GM10266 (cell line): ENCODE results near the gene ATF4.

ENCODE experiments used
- DNase-seq: peaks from one replicate; pipeline ENCODE4 v3.0.0; 2012; ENCODE audit errors: extremely low spot score
- CTCF ChIP-seq: IDR thresholded peaks from 2 replicates; pipeline ENCODE4 v1.5.1; 2012; ENCODE audit warnings: mild to moderate bottlenecking, low read depth; ENCODE audit not compliant: control insufficient read depth, insufficient read depth; ENCODE audit errors: missing control alignments

ATF4 gene, protein sequence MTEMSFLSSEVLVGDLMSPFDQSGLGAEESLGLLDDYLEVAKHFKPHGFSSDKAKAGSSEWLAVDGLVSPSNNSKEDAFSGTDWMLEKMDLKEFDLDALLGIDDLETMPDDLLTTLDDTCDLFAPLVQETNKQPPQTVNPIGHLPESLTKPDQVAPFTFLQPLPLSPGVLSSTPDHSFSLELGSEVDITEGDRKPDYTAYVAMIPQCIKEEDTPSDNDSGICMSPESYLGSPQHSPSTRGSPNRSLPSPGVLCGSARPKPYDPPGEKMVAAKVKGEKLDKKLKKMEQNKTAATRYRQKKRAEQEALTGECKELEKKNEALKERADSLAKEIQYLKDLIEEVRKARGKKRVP

DNA sequence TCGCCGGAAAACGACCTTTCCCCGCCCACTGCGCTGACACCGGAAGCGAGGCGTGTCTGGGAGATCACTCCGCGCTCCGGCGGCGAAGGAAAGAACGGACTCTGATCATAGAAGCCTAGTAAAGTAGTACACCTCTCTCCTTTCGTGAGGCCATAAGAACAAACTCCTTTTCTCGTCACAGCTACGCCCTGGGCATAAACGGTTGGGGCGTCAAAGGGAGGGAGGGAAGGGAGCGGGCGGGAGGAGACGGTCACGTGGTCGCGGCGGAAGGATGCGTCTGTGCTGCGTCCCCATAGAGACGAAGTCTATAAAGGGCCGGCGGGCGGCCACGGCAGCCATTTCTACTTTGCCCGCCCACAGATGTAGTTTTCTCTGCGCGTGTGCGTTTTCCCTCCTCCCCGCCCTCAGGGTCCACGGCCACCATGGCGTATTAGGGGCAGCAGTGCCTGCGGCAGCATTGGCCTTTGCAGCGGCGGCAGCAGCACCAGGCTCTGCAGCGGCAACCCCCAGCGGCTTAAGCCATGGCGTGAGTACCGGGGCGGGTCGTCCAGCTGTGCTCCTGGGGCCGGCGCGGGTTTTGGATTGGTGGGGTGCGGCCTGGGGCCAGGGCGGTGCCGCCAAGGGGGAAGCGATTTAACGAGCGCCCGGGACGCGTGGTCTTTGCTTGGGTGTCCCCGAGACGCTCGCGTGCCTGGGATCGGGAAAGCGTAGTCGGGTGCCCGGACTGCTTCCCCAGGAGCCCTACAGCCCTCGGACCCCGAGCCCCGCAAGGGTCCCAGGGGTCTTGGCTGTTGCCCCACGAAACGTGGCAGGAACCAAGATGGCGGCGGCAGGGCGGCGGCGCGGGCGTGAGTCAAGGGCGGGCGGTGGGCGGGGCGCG lies at the start of gene ATF4:
Gene ATF4 (plus strand): TSS at position 337 of the 880 bp plus-strand sequence. CDS start 884 bp downstream, outside the sequence.
- DNase-seq, result peak; percentile 87
- no peak for TF ChIP-seq CTCF

DNA sequence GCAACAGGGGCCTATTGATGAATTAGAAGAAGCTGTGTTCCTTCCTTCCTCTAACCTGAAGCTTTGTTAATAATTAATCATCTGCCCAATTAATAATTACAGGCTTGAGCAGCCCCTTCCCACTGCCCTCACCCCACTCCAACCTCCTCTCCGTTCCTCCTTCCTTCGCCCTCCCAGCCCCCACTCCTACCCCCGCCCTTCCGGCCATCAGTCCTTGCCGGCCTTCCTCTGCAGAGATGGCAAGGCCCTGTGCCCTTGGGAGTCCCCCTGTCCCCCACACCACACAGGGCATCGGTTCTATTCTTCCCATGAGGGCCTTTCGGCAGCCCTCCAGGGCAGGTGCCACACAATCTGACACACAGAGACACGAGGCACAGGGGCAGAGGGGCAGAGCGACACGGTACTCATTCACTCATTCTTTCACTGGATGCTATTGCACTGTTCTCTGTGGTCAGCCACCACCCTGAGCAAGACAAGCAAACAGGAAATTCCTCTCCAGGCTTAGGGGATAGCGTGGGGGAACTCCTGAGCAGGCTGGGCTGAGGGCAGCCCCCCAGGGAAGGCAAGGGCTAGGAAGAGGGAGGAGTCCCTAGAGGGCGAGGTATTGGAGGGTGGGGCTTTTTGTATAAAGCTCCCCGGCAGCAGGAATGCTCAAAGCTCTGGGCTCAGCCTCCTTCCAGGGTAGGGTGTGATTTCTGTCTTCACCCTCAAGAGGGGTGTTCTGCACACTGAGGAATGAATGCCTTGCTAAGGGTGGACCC lies 48.8 kb upstream of the ATF4 start:
- TF ChIP-seq CTCF, result no peak
- peak; percentile 69 for DNase-seq

DNA sequence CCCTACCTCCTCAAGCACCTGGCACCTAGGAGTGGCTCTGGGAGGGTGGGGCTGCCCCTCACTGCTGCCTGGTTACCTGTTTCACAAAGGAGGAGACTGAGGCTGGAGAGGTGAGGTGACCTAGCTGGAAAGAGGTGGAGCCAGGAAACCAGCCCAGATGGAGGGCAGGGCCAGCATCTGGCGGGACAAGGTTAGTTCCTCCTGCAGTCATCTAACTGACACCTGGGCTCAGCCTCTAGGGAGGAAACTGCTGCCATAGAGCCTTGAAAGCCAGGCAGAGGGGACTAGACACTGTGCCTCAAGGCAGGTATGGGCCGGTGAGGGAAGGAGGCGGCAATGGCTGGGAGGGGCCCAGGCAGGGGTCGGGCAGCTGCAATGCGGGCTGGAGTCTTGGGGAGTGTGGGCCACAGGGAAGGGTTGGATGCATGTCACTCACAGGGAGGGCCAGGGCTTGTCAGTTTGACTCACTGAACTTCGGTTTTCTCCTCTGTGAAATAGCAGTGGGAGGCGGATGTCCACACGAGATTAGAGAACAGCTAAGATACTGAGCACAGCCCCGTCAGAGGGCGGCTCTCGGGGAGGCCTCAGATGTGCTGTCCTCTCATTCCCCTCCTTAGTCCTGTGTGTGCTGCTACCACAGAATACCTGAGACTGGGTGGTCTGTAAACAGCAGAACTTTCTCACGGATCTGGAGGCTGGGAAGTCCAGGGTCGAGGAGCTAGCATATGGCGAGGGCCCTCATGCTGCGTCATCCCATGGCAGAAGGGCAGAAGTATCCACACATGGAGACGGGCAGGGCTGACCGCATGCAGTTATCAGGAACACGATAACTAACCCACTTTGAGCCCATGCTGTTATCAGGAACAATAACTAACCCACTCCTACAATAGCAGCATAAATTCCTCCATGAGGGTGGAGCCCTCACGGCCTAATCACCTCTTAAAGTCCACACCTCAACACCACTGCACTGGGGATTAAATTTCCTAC lies 47.5 kb upstream of the ATF4 start:
- no peak for DNase-seq
- no peak for TF ChIP-seq CTCF

GRCh38 chr22:39473851-39474250 lies 46.5 kb upstream of the ATF4 start:
- TF ChIP-seq CTCF, result no peak
- no peak for DNase-seq

DNA sequence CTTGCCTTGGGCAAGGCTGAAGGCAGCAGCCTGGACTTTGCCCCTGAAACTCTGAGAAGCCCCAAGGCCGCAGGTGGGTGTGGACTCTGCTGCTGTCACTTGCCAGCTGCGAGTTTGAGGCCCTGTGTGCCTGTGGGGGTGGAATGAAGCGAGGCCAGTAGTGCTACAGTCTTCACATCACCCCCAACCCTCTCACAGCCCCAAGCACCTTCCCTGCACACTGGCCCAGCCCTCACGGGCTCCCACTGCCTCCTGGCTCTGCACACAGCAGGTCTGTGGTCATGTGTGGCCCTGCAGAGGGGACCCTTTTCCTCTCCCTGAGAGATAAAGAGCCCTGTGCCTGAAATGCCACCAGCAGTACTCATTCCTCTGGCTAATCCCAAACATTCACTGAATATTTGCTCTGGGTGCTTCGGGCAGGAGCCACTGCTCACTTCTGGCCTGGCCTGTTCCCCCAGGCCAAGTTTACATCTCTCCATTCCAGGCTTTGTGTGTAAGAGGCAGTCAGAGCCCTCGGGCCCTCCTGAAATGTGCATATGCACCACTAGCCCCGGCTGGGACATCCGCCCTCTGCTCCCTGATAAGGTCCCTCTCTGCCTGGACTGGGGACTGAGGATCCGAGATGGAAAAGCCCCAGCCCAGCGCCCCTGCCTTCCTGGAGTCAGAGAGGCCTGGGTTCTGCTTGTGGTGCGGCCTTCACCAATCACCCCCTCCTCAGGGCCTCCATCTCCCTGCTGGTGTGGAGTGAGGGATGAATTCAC lies 45.8 kb upstream of the ATF4 start:
- TF ChIP-seq CTCF, result no peak
- no peak for DNase-seq

- DNase-seq, result no peak
- TF ChIP-seq CTCF, result no peak
Observed at GRCh38 chr22:39475337-39475736, 45.0 kb upstream of the ATF4 start.
